ENCODE data around the gene RBM6.

GRCh38 chr3:49910409-49911123 is 29.4 kb upstream of the RBM6 start:
- TF ChIP-seq CTCF (IDR thresholded peaks at IDR 0.05) (no peak), POLR2A (IDR thresholded peaks at IDR 0.05) (no peak)

Measured in body of pancreas (tissue), 4 donors.